Type B pancreatic cell (in vitro differentiated cells): ENCODE measurements around the gene OR10H1. TPM values are rescaled to one million over a fixed set of nuclear protein-coding genes. Genes with fewer than 3 reads are reported as not detected.
"Not testable (repeated sequence)": the region's sequence is repeated elsewhere in the genome, so short reads cannot be mapped to it uniquely, and the experiment has no call there.

Experiments
- DNase-seq: peaks from one replicate; pipeline ENCODE4 v3.0.0; 2021; ENCODE audit warnings: mixed read lengths; ENCODE audit not compliant: unreplicated experiment; ENCODE audit errors: extremely low spot score
- H3K27ac Mint-ChIP-seq: 2 replicates; pipeline ENCODE4 v1.8.0; 2021; ENCODE audit warnings: mild to moderate bottlenecking, mixed read lengths
- H3K27me3 Mint-ChIP-seq: 2 replicates; pipeline ENCODE4 v1.8.0; 2021; ENCODE audit warnings: mixed read lengths
- H3K36me3 Mint-ChIP-seq: 2 replicates; pipeline ENCODE4 v1.8.0; 2021; ENCODE audit warnings: mixed read lengths
- H3K4me1 Mint-ChIP-seq: one replicate; pipeline ENCODE4 v1.8.0; 2021; ENCODE audit warnings: mixed read lengths; ENCODE audit not compliant: unreplicated experiment
- H3K4me3 Mint-ChIP-seq: 2 replicates; pipeline ENCODE4 v1.8.0; 2021; ENCODE audit warnings: mild to moderate bottlenecking, mixed read lengths
- H3K9me3 Mint-ChIP-seq: 2 replicates; pipeline ENCODE4 v1.8.0; 2021; ENCODE audit warnings: mixed read lengths
- CTCF ChIP-seq: fragments of 200-600 bp; sonication (generic); conservative IDR thresholded peaks from 2 replicates; pipeline ENCODE4 v1.5.0; 2021; ENCODE audit warnings: antibody characterized with exemption, mild to moderate bottlenecking
- total RNA-seq: library from RNA; stranded (reverse); gene quantifications from 2 replicates; pipeline ENCODE4 v1.2.1, GENCODE V29; 2021; ENCODE audit warnings: low replicate concordance

OR10H1 gene
- total RNA-seq, 1 donor from 2014 or later = not detected

- Mint-ChIP-seq H3K36me3 (no peaks in the 10 kb centered on the region), H3K27me3 (no peaks in the 10 kb centered on the region), H3K27ac (no peak overlapping the region), H3K4me3 (no peak overlapping the region), H3K9me3 (peaks cover 3% of the 10 kb centered on the region), H3K4me1 (no peaks in the 10 kb centered on the region)
- no peak for DNase-seq
- TF ChIP-seq CTCF = no peak
These were observed 25.4 kb downstream of the OR10H1 start for GRCh38 chr19:15790096-15790495.

GRCh38 chr19:15788594-15789270, 26.7 kb downstream of the OR10H1 start:
- H3K9me3 Mint-ChIP-seq = peaks cover 3% of the 10 kb centered on the region
- H3K27ac Mint-ChIP-seq = no peak overlapping the region
- TF ChIP-seq CTCF = no peak

GRCh38 chr19:15787611-15788155, 27.8 kb downstream of the OR10H1 start, which contains the start of gene OR10H5:
Gene OR10H5 (plus strand): TSS chr19:15787661. CDS start chr19:15794049, 6,388 bp downstream.
- Mint-ChIP-seq H3K27ac (no peak within 1 kb of the TSS), H3K4me1 (no peaks in the 10 kb centered on the region), H3K9me3 (peaks cover 3% of the 10 kb centered on the region), H3K4me3 (no peak within 1 kb of the TSS), H3K27me3 (no peaks in the 10 kb centered on the region), H3K36me3 (no peaks in the 10 kb centered on the region)
- DNase-seq = no peak
- TF ChIP-seq CTCF = no peak

More at GRCh38 chr19:15788594-15789270, 26.7 kb downstream of the OR10H1 start:
- Mint-ChIP-seq H3K4me3 (no peak overlapping the region), H3K36me3 (no peaks in the 10 kb centered on the region), H3K27me3 (no peaks in the 10 kb centered on the region), H3K4me1 (no peaks in the 10 kb centered on the region)
- DNase-seq = no peak

- H3K36me3 Mint-ChIP-seq, H3K27ac Mint-ChIP-seq, H3K27me3 Mint-ChIP-seq, H3K4me1 Mint-ChIP-seq, H3K9me3 Mint-ChIP-seq, DNase-seq, H3K4me3 Mint-ChIP-seq: not testable (repeated sequence)
These were observed 32.6 kb downstream of the OR10H1 start for GRCh38 chr19:15782896-15783295.

GRCh38 chr19:15782211-15782610, 33.3 kb downstream of the OR10H1 start:
- H3K27ac Mint-ChIP-seq = no peak overlapping the region
- no peaks in the 10 kb centered on the region for H3K9me3 Mint-ChIP-seq
- no peak for TF ChIP-seq CTCF
- no peaks in the 10 kb centered on the region for H3K36me3 Mint-ChIP-seq
- H3K4me1 Mint-ChIP-seq = no peaks in the 10 kb centered on the region
- H3K27me3 Mint-ChIP-seq = no peaks in the 10 kb centered on the region
- no peak for DNase-seq
- H3K4me3 Mint-ChIP-seq = no peak overlapping the region

- Mint-ChIP-seq H3K36me3 (no peaks in the 10 kb centered on the region), H3K4me3 (no peak overlapping the region), H3K9me3 (no peaks in the 10 kb centered on the region), H3K4me1 (no peaks in the 10 kb centered on the region), H3K27me3 (no peaks in the 10 kb centered on the region), H3K27ac (no peak overlapping the region)
- no peak for DNase-seq
- TF ChIP-seq CTCF = no peak
These were observed 33.8 kb downstream of the OR10H1 start for GRCh38 chr19:15781661-15782060.
